Activated naive CD4-positive, alpha-beta T cell treated with anti-CD3 and anti-CD28 coated beads, Interleukin-2, amount 50 U/mL, for 16 hours (primary cell): ENCODE results near the gene CORIN.

ENCODE experiments used
- DNase-seq: peaks from one replicate; pipeline ENCODE4 v3.0.0-alpha.2; 2020

CORIN gene

GRCh38 chr4:47837908-47838294 is at the start of gene CORIN:
Gene CORIN (minus strand): TSS chr4:47838067. CDS start chr4:47837949, 118 bp downstream.
- DNase-seq: no peak

GRCh38 chr4:47882228-47882627 is 44.4 kb upstream of the CORIN start:
- DNase-seq: no peak

- DNase-seq: no peak
Measured at GRCh38 chr4:47879458-47879857, 41.6 kb upstream of the CORIN start.

- no peak for DNase-seq
Measured at GRCh38 chr4:47876784-47877546, 39.1 kb upstream of the CORIN start.

GRCh38 chr4:47876310-47876709 is 38.4 kb upstream of the CORIN start:
- DNase-seq: no peak

- DNase-seq: no peak
Measured at GRCh38 chr4:47873877-47874541, 36.1 kb upstream of the CORIN start.

- no peak for DNase-seq
Measured at GRCh38 chr4:47863486-47863885, 25.6 kb upstream of the CORIN start.

GRCh38 chr4:47862297-47862696 is 24.4 kb upstream of the CORIN start:
- DNase-seq: no peak

GRCh38 chr4:47860305-47860704 is 22.4 kb upstream of the CORIN start:
- DNase-seq: no peak

- no peak for DNase-seq
Measured at GRCh38 chr4:47858006-47858405, 20.1 kb upstream of the CORIN start.

GRCh38 chr4:47856713-47857112 is 18.8 kb upstream of the CORIN start:
- no peak for DNase-seq

GRCh38 chr4:47855350-47855749 is 17.5 kb upstream of the CORIN start:
- no peak for DNase-seq

GRCh38 chr4:47852136-47852535 is 14.3 kb upstream of the CORIN start:
- DNase-seq: no peak

GRCh38 chr4:47849466-47849865 is 11.6 kb upstream of the CORIN start:
- DNase-seq: no peak

GRCh38 chr4:47848041-47848440 is 10.2 kb upstream of the CORIN start:
- no peak for DNase-seq

- DNase-seq: no peak
Measured at GRCh38 chr4:47842985-47843384, 5.1 kb upstream of the CORIN start.

- DNase-seq: no peak
Measured at GRCh38 chr4:47840291-47840690, 2.4 kb upstream of the CORIN start.

GRCh38 chr4:47839259-47839658 is 1.4 kb upstream of the CORIN start:
- peak; percentile 26 for DNase-seq

- no peak for DNase-seq
Measured at GRCh38 chr4:47838445-47838844, 578 bp upstream of the CORIN start.

- DNase-seq: peak; percentile 41
Measured at GRCh38 chr4:47837094-47837907, 566 bp downstream of the CORIN start.

GRCh38 chr4:47836641-47837093 is 1.2 kb downstream of the CORIN start:
- DNase-seq: peak; percentile 54

GRCh38 chr4:47835494-47835893 is 2.4 kb downstream of the CORIN start:
- DNase-seq: no peak

GRCh38 chr4:47831026-47831679 is 6.7 kb downstream of the CORIN start:
- no peak for DNase-seq
